K562 (cell line): ENCODE measurements around the gene GABRR1. TPM values are rescaled to one million over a fixed set of nuclear protein-coding genes. Genes with fewer than 3 reads are reported as not detected.

Experiments used
- ATAC-seq: fragments of 200-7000 bp; cut with Tn5 transposase; 3 replicates; pipeline ENCODE4 v1.9.1; 2020; ENCODE audit warnings: moderate library complexity
- BruUV-seq: library from RNA; stranded (reverse); fragments of 400-500 nt; replicated peaks from 2 replicates; lab custom pipeline; 2021; lab: Mats Ljungman, UMichigan
- CTCF ChIA-PET: fragments of 300-600 bp; formaldehyde crosslinking; extraction: SDS; loops from one replicate; lab custom pipeline; 2021; ENCODE audit warnings: low intra/inter-chr PET ratio; lab: Yijun Ruan, JAX
- POLR2A ChIA-PET: fragments of 300-600, 350-650 bp; sonication (Branson Sonifier 250); formaldehyde crosslinking; extraction: SDS; loops from one replicate; lab custom pipeline; 2021; ENCODE audit warnings: antibody characterized with exemption, inconsistent platforms; lab: Yijun Ruan, JAX
- DNase-seq, 4 experiments: peaks; one replicate each; pipeline versions ENCODE4 v3.0.0 to v3.0.0-alpha.2; 2011 to 2018; ENCODE audit warnings: low spot score in 3 of 4, mixed read lengths in 3 of 4; ENCODE audit errors: extremely low read depth in 1 of 4
- FAIRE-seq: peaks from 2 replicates; lab custom pipeline; 2011; peaks lifted over from hg19 to GRCh38; lab: Jason Lieb, UNC
- H2AFZ ChIP-seq: 2 replicates; pipeline ENCODE4 v1.6.0; 2011; ENCODE audit warnings: low read depth, low read length, control low read depth, inconsistent platforms
- H3K27ac ChIP-seq: fragments of 200-600 bp; 3 replicates; pipeline ENCODE4 v1.8.0; 2011; ENCODE audit warnings: low read depth, mild to moderate bottlenecking, control low read depth, inconsistent platforms, low read length, moderate library complexity, mixed read lengths; ENCODE audit errors: extremely low read depth
- H3K27me3 ChIP-seq, 2 experiments: fragments of 300-600 bp in 1 of 2; 2 replicates in 1 of 2; 3 replicates in 1 of 2; pipeline versions ENCODE4 v1.6.0 to v1.8.0; 2011; ENCODE audit warnings: inconsistent platforms in 2 of 2, low read length in 2 of 2, mild to moderate bottlenecking in 1 of 2, mixed read lengths in 1 of 2, moderate library complexity in 1 of 2; ENCODE audit not compliant: control insufficient read depth in 2 of 2, insufficient read depth in 2 of 2
- H3K36me3 ChIP-seq: fragments of 300-600 bp; 3 replicates; pipeline ENCODE4 v1.8.0; 2011; ENCODE audit warnings: mild to moderate bottlenecking, low read length, inconsistent platforms; ENCODE audit not compliant: control insufficient read depth, insufficient read depth
- H3K4me1 ChIP-seq, 2 experiments: fragments of 200-600 bp in 1 of 2; replicated peaks in 1 of 2; 2 replicates in 1 of 2; 3 replicates in 1 of 2; pipeline versions ENCODE4 v1.5.1 to v1.8.0; 2011; ENCODE audit warnings: inconsistent platforms in 2 of 2, low read length in 2 of 2, mild to moderate bottlenecking in 1 of 2, mixed read lengths in 1 of 2, moderate library complexity in 1 of 2; ENCODE audit not compliant: control insufficient read depth in 2 of 2, insufficient read depth in 2 of 2
- H3K4me2 ChIP-seq: 2 replicates; pipeline ENCODE4 v1.6.1; 2011; ENCODE audit warnings: low read length, control low read depth, inconsistent platforms, mixed read lengths; ENCODE audit not compliant: insufficient read depth
- H3K4me3 ChIP-seq: fragments of 200-600 bp; sonication (generic), shearing (Covaris generic); 2 replicates; pipeline ENCODE4 v1.5.1; 2016; ENCODE audit warnings: control low read depth, inconsistent platforms
- H3K79me2 ChIP-seq: fragments of 200-600 bp; 3 replicates; pipeline ENCODE4 v1.8.0; 2011; ENCODE audit warnings: low read length, inconsistent platforms; ENCODE audit not compliant: control insufficient read depth, insufficient read depth
- H3K9ac ChIP-seq, 2 experiments: 2 replicates each; pipeline versions ENCODE4 v1.6.0 to v1.6.1; 2011; ENCODE audit warnings: low read depth in 2 of 2, low read length in 2 of 2, control low read depth in 1 of 2, inconsistent platforms in 1 of 2, mild to moderate bottlenecking in 1 of 2, mixed read lengths in 1 of 2; ENCODE audit not compliant: insufficient read depth in 1 of 2
- H3K9me1 ChIP-seq: one replicate; pipeline ENCODE4 v1.6.0; 2011; ENCODE audit warnings: inconsistent platforms, mild to moderate bottlenecking, low read length, moderate library complexity; ENCODE audit not compliant: control insufficient read depth, insufficient read depth
- H3K9me3 ChIP-seq: replicated peaks from 2 replicates; pipeline ENCODE4 v1.5.1; 2011; ENCODE audit warnings: low read depth, low read length, inconsistent platforms; ENCODE audit not compliant: control insufficient read depth, insufficient read depth
- H4K20me1 ChIP-seq: replicated peaks from 2 replicates; pipeline ENCODE4 v1.6.1; 2011; ENCODE audit warnings: low read length, inconsistent platforms, mixed read lengths; ENCODE audit not compliant: control insufficient read depth, insufficient read depth
- AFF4 ChIP-seq: sonication (generic); formaldehyde crosslinking; IDR thresholded peaks from 2 replicates; pipeline ENCODE4 v1.8.0; 2023; ENCODE audit warnings: mild to moderate bottlenecking, missing genetic modification reagents
- CREB5 ChIP-seq: fragments of 250-450 bp; sonication (Bioruptor Pico); IDR thresholded peaks from 2 replicates; pipeline ENCODE4 v1.5.0; 2020; ENCODE audit warnings: mild to moderate bottlenecking
- ELK1 ChIP-seq: sonication (generic); formaldehyde crosslinking; IDR thresholded peaks from 2 replicates; pipeline ENCODE4 v1.8.1; 2022; ENCODE audit warnings: missing genetic modification reagents
- MBD2 ChIP-seq: sonication (generic); IDR thresholded peaks from 2 replicates; pipeline ENCODE4 v1.6.1; 2016; ENCODE audit warnings: low read depth, borderline replicate concordance
- NRF1 ChIP-seq, 2 experiments: fragments of 450-650 bp; IDR thresholded peaks in 1 of 2; conservative IDR thresholded peaks in 1 of 2; 2 replicates each; pipeline ENCODE4 v1.6.1; 2014; ENCODE audit warnings: mild to moderate bottlenecking in 2 of 2
- SNRNP70 ChIP-seq: fragments of 200-400 bp; formaldehyde crosslinking; optimal IDR thresholded peaks from 2 replicates; pipeline ENCODE3; 2017; ENCODE audit warnings: low read depth, low read length
- TAF9B ChIP-seq: fragments of 450-650 bp; IDR thresholded peaks from 2 replicates; pipeline ENCODE4 v1.6.1; 2018; ENCODE audit warnings: mild to moderate bottlenecking; ENCODE audit not compliant: partially characterized antibody
- YY1 ChIP-seq, 3 experiments: IDR thresholded peaks; 2 replicates each; pipeline ENCODE4 v1.6.1; 2011; ENCODE audit warnings: low read length in 2 of 3, mild to moderate bottlenecking in 2 of 3, moderate library complexity in 2 of 3, borderline replicate concordance in 1 of 3, control low read depth in 1 of 3, low read depth in 1 of 3; ENCODE audit not compliant: insufficient read depth in 3 of 3, insufficient replicate concordance in 2 of 3, control insufficient read depth in 1 of 3, insufficient read length in 1 of 3; ENCODE audit errors: extremely low read depth in 1 of 3
- WGBS: fragments of 100-300 bp; shearing (Covaris generic); methylation state at CpG from one replicate; pipeline ENCODE4 v1.1.6; 2016; ENCODE audit warnings: low coverage, mixed read lengths; ENCODE audit not compliant: insufficient coverage; ENCODE audit errors: missing lambda C conversion rate; 5-methylcytosine and 5-hydroxymethylcytosine counted together
- in situ Hi-C: fragments of 300-500 bp; cut with MboI; formaldehyde crosslinking; loops from 4 replicates; pipeline ENCODE4 v1.15.0; 2018; ENCODE audit warnings: inconsistent platforms, mixed read lengths
- intact Hi-C: fragments of 100-400 bp; cut with micrococcal nuclease; formaldehyde crosslinking; loops from 2 replicates; pipeline ENCODE4 v1.14.2; 2022
- polyA plus RNA-seq, 8 experiments: library from polyadenylated mRNA; depleted of rRNA in 4 of 8; stranded (reverse) in 5 of 8; unstranded in 3 of 8; fragments of >200 nt; fragmentation: Nextera tagmentation in 2 of 8; fragmentation: Illumina TruSeq in 1 of 8; extraction: Ambion mirVana in 2 of 8; extraction: Trizol in 1 of 8; gene quantifications; 2 replicates each; pipeline versions ENCODE4 v1.2.1 to v1.2.3, GENCODE V29; 2011 to 2014; ENCODE audit warnings: inconsistent platforms in 1 of 8, missing spikeins in 1 of 8
- total RNA-seq, 7 experiments: library from RNA; depleted of rRNA in 6 of 7; stranded (reverse); fragments of >200 nt in 6 of 7; fragmentation: Illumina TruSeq in 2 of 7; extraction: Trizol in 2 of 7; gene quantifications; 2 replicates each; pipeline versions ENCODE4 v1.2.1 to v1.2.3, GENCODE V29; 2011 to 2021; ENCODE audit warnings: low replicate concordance in 1 of 7
- TF ChIP-seq, protein P1 (sequence below): fragments of 250-450 bp; sonication (Bioruptor Pico); IDR thresholded peaks from 2 replicates; pipeline ENCODE4 v1.9.0; 2021; ENCODE audit warnings: mild to moderate bottlenecking
- TF ChIP-seq, protein P2 (sequence below): fragments of 200-400 bp; formaldehyde crosslinking; IDR thresholded peaks from 2 replicates; pipeline ENCODE4 v1.6.1; 2017; ENCODE audit warnings: mild to moderate bottlenecking, low read depth, low read length, moderate library complexity

Gene GABRR1
- total and polyA plus RNA-seq, 9 of the 15 experiments (the other 6 are each of a cell fraction or from before 2014, with no cell fraction given) = not detected

- BruUV-seq = no TSS peak
- Histone ChIP-seq H3K27me3 (peaks cover 9 to 15% of the 10 kb centered on the region in 2 experiments; a peak in 3 of 5 replicates), H3K4me1 (peaks cover 0 to 13% of the 10 kb centered on the region in 2 experiments; a peak in 2 of 5 replicates), H2AFZ (peak within 1 kb of the TSS; percentile 92), H3K36me3 (no peaks in the 10 kb centered on the region), H3K9me1 (no peaks in the 10 kb centered on the region), H3K9me3 (no peaks in the 10 kb centered on the region), H3K79me2 (no peaks in the 10 kb centered on the region), H3K4me2 (peak within 1 kb of the TSS; percentile 69), H4K20me1 (no peaks in the 10 kb centered on the region), H3K27ac (no peak within 1 kb of the TSS), H3K4me3 (peak within 1 kb of the TSS; percentile 41), H3K9ac (peak within 1 kb of the TSS; percentile 34 to 84; a peak in 3 of 4 replicates)
- 3% methylated on average over 49 of the region's 102 CpGs for WGBS
- ATAC-seq = peak; percentile 92
- intact Hi-C loops (no loop called here), in situ Hi-C loops (no loop called here)
- no peak for FAIRE-seq
- ChIA-PET CTCF (no interaction called here), POLR2A (interaction anchor here (1.3 kb wide), 1 partner anchor 12 kb away, joined by 3 read pairs; no protein-coding TSS in a partner anchor)
- DNase-seq = peak; percentile 57 to 68 (median 66)
- TF ChIP-seq NRF1 (conservative IDR thresholded peaks at IDR 0.05 in 1 of 2, IDR thresholded peaks at IDR 0.05 in 1 of 2) = peak; percentile 81 to 83
- TF ChIP-seq ELK1 (CRISPR knock-in tag) = no peak
- TF ChIP-seq AFF4 (CRISPR knock-in tag) = no peak
- no peak for TF ChIP-seq MBD2
- TF ChIP-seq, protein P1, sequence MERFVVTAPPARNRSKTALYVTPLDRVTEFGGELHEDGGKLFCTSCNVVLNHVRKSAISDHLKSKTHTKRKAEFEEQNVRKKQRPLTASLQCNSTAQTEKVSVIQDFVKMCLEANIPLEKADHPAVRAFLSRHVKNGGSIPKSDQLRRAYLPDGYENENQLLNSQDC (CRISPR knock-in tag) = no peak
- TF ChIP-seq CREB5 (CRISPR knock-in tag) = no peak
- TF ChIP-seq, protein P2, sequence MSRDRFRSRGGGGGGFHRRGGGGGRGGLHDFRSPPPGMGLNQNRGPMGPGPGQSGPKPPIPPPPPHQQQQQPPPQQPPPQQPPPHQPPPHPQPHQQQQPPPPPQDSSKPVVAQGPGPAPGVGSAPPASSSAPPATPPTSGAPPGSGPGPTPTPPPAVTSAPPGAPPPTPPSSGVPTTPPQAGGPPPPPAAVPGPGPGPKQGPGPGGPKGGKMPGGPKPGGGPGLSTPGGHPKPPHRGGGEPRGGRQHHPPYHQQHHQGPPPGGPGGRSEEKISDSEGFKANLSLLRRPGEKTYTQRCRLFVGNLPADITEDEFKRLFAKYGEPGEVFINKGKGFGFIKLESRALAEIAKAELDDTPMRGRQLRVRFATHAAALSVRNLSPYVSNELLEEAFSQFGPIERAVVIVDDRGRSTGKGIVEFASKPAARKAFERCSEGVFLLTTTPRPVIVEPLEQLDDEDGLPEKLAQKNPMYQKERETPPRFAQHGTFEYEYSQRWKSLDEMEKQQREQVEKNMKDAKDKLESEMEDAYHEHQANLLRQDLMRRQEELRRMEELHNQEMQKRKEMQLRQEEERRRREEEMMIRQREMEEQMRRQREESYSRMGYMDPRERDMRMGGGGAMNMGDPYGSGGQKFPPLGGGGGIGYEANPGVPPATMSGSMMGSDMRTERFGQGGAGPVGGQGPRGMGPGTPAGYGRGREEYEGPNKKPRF = no peak
- no peak for TF ChIP-seq TAF9B
- no peak for TF ChIP-seq SNRNP70
- peak in 2 of 3 experiments; percentile 32 to 71 for TF ChIP-seq YY1 (IDR thresholded peaks at IDR 0.05; ENCODE audit: borderline replicate concordance in 1 of 3, control insufficient read depth in 1 of 3, extremely low read depth in 1 of 3, insufficient read depth in 3 of 3, insufficient read length in 1 of 3, insufficient replicate concordance in 2 of 3, low read depth in 1 of 3, low read length in 2 of 3)
Observed at GRCh38 chr6:89145956-89146717, 71.0 kb downstream of the GABRR1 start, which contains the start of gene PM20D2. PM20D2 (plus strand) TSS chr6:89146055; CDS start chr6:89146145, 90 bp downstream.
